ENCODE results near the gene CLEC11A.

Gene CLEC11A

DNA sequence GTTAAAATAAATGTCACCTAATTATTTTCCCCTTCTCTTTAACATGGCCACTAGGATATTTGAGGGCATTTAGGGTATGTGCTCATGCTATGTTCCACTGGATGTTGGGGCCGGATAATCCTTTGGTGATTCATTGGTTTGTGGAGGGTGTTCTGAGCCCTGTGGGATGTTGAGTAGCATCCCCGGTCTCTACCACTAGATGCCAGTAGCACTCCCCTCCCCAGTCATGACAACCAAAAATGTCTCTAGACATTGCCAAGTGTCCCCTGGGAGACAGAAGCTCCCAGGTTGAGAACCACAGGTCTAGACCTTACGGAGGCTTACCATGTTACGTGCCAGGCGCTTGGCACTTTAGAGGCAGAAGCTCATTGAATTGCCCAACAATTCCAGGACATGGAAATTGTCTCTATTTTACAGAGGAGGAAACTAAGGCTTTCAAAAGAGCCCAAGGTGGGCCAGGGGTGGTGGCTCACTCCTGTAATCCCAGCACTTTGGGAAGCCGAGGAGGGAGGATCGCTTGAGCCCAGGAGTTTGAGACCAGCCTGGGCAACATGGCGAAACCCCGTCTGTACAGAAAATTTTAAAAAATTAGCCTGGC is 17.6 kb upstream of the CLEC11A start:
- DNase-seq (ENCODE audit: low read depth) = peak; percentile 30

DNA sequence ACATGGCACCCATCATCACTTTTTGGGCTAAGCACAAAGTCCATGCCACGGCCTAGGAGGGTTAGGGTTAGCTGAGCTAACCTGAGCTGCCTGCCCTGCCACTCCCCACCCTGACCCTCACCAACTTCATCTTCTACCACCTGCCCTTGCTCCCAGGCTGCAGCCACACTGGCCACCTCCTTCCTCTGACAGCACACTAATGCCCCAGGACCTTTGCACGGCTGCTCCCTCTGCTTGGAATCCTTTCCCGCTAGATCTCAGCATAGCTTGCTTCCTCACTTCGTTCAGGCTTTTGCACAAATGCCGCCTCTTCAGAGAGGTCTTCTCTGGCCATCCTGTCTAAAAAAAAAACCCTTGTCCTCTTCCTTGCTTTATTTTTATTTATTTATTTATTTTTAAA is 16.8 kb upstream of the CLEC11A start:
- no peak for DNase-seq (ENCODE audit: low read depth)

DNA sequence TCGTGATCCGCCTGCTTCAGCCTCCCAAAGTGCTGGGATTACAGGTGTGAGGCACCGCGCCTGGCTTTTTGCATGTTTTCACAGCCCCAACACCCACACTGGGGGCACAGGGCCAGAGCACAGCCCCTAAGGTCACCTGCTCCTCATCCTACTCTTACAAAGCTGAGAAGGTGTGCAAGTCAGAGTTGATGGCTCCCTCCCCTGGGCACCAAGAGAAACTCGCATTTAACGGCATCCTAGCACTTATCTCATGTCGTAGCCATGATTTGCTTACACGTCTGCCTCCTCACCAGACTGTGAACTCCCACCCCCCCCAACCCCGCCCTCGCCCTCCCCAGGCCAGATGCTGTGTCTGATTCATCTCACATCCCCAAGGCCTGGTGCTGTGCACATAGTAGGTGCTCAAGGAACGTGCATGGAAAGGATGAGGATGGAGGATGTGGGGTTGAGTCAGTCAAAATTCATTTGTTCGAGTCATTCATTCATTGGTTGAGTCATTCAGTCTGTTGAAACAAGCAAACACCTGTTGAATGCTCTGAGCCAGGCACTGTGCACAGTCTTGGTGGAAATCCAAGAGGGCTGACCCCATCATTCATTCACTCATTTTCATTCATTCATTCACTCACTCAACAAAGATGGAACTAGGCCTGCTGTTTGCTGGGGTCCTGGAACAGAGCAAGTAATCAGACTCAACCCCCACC is 14.8 kb upstream of the CLEC11A start:
- no peak for DNase-seq (ENCODE audit: low read depth)

DNA sequence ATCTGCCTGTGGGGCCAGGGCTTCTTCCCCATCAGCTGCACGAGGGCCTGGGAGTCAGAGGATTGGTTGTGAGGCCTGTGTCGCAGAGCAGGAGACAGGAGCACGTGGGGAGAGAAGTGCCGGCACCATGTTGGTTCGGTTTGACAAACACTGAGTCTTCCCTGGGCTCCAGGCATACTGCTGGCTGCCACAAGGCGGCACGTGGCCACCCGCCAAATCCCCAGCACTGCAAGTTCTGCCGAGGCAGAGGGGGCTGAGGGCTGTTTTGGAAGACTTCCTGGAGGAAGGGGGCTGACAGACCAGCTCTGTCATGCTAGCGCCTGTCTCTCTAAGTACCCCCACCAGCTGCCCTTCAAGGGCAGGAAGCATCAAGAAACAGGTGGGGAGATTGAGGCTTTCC is 13.1 kb upstream of the CLEC11A start:
- no peak for DNase-seq (ENCODE audit: low read depth)

DNA sequence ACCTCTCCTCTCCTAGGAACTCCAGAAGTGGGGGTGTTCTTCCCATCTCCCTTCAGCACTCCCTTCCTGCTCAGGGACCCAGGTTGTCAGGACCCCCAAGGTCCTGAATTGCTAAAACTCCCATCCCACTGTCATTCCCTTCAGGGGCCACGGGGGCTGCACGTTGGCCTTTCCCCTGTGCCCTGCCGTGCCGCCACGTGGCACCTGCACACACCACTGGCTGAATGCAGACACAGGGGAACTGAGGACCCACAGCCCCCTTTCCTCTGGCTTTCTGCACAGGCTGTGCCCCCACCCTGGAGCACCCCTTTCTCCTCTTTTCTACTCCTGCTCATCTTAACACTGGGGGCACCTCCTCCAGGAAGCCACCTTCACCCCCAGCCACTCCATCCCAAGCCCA is 12.6 kb upstream of the CLEC11A start:
- DNase-seq (ENCODE audit: low read depth) = no peak

DNA sequence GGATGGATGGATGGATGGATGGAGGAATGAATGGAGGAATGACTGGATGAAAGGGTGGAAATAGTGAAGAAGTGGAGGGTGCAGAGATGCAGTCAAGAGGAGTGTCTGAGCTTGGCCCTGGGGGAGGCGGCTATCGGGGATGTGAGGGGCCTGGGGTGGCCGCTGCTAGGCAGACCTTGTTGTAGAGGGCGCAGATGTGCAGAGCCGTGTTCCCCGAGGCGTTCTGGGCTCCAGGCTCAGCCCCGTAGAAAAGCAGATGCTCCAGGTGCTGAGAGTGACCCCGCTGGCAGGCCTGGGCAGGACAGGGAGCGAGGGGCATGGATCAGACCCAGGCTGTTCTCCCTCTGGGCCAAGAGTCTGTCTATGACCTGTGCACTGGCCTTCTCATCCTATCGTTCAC is 12.0 kb upstream of the CLEC11A start:
- no peak for DNase-seq (ENCODE audit: low read depth)

DNA sequence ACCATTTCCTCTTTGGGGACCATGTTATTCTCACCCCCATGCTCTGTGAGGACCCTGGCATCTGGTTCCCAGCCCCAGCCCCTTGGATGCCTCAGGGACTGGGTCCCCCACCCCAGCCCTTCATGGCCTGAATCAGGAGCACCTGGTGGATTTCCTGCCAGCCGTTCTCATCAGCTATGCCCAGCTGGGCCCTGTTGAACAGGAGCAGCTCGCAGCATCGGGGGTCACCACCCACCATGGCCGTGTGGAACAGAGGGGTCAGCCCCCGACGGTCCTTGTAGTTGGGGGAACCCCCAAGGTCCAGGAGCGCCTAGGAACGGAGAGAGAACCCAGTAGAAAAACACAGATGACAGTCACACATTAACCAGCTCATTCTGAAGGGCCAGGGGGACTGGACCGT is 11.4 kb upstream of the CLEC11A start:
- no peak for DNase-seq (ENCODE audit: low read depth)

DNA sequence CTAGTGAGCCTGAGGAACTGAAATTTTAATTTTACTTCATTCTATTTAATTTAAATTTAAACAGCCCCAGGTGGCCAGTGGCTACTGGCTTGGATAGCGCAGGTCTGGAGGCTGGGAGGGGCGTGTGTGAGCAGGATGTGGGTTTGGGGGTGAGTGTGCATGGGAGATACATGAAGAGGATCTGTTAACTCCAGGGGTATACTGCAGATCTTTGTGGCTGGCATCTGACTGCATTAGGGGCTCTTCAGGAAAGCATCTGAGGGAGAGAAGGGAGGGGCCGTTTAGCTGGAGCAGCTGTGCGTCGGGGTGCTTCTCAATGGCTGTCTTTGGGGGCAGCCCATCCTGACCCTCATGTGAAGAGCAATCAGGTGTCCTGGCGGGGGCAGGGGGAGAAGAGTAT is 10.3 kb upstream of the CLEC11A start:
- DNase-seq (ENCODE audit: low read depth) = no peak

DNA sequence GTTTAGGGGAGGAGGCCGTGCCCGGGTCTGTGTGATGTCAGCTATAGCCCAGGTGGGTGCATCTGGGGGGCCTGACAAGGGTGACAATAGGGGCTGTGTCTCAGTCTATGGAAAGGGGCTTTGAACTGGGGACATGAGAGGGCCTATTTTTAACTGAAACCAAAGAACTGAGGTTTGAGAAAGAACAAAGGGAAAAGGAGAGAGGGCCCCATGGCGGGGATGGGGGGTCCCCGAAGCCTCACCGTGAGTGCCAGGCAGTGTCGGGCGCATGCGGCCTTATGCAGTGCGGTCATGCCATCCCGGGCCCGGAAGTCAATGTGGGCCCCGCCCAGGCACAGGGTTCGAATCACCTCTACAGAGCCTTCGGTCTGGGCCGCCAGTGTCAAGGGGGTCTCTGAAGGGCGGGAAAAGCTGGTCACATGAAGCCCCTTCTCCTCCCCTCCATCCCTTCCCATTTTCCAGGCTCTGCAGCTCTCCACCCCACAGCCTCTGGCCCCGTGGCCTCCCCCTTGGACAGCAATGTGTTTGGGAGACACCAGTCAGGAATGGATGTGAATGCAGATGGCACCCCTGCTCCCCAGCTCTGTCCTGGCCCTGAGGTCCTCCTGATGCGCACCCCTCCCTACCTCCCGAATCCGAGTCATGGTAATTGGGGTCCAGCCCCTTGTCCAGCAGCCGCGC is 9.5 kb upstream of the CLEC11A start:
- DNase-seq (ENCODE audit: low read depth) = no peak

DNA sequence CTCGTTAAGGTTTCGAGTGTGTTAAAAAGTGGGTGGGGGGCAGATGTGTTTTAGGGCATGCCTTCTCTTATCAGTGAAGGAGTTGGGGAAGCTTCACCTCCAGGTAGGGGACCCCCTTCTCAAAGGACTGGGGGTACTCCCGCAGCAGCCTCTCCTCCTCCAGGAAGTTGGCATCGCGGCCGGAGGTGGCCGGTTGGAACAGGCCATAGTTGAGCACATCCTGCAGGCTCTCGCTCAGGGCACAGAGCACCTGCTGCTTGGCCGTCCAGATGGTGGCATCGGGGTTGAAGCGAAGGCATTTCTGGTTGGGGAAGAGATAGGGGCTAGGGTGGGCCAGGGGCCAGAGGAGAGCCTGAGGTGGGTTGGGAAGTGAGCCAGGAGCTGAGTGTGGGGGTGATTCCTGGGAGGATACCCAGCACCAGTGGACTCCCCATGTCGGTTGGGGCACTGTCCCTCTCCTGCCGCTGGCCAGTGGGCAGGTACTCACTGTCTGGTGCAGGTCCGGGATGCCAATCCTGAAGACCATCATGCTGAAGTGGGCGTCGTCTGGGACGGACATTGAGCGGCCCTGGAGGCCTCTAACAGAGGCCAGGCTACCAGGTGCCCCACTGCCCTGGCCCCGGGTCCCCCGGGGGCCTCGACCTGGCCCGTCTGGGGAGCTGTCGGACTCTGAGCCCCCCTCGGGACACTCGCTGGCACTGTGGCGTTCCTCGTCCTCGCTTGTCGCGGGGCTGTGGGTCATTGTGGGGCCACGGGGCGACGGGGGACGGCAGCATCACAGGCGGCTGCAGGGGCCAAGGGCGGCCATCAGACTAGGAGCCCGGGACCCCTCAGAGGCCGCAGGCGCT is 6.8 kb upstream of the CLEC11A start:
- no peak for DNase-seq (ENCODE audit: low read depth)

DNA sequence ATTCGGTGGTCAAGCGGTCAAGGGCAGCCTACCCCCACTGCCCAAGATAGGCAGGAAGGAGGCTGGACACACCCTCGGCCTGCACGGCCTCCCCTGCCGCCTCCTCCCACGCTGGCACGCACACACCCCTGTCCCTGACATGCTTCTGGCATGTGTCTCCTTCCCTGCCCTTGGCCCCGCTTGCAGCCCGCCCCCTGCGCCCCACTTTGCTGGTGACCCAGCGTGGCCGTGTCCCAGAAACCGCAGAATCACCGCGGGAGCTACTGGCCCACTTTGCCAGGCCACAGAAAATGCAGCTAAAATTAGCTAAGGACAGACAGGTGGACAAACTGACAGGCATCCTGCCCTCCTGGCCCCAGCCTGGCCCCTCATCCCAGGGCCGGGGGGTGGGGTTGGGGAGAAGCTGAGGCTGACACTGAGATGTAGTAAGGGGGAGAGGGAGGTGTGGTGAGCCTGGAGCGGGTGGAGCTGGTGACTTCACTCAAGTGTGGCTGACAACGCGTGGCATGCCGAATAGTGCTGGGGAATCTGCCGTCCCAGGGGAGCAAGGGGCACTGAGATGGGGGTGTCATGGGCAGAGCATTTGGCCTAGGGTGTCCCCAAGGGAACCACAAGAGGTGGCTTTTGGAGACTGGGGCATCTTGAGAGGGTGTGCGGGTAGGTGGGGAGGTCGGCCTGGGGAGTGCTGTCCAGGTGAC is 6.0 kb upstream of the CLEC11A start:
- DNase-seq (ENCODE audit: low read depth) = no peak

DNA sequence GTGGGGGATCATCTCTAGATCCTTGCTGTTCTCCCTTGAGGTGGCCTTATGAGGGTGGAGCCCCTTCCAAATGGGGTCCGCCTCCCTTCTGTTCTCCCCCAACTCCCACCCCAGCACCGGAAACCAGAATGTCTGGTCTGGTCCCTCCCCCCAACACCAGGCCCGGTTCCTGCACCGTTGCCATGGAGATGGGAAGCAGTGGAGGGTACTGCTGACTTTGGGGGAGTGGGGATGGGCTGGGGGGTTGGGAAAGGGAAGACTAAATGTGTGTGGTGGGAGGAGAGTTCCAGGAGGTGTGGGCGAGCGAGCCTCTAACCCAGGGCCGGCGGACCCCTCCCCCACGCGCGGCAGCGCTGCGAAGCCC is 5.3 kb upstream of the CLEC11A start:
- no peak for DNase-seq (ENCODE audit: low read depth)

DNA sequence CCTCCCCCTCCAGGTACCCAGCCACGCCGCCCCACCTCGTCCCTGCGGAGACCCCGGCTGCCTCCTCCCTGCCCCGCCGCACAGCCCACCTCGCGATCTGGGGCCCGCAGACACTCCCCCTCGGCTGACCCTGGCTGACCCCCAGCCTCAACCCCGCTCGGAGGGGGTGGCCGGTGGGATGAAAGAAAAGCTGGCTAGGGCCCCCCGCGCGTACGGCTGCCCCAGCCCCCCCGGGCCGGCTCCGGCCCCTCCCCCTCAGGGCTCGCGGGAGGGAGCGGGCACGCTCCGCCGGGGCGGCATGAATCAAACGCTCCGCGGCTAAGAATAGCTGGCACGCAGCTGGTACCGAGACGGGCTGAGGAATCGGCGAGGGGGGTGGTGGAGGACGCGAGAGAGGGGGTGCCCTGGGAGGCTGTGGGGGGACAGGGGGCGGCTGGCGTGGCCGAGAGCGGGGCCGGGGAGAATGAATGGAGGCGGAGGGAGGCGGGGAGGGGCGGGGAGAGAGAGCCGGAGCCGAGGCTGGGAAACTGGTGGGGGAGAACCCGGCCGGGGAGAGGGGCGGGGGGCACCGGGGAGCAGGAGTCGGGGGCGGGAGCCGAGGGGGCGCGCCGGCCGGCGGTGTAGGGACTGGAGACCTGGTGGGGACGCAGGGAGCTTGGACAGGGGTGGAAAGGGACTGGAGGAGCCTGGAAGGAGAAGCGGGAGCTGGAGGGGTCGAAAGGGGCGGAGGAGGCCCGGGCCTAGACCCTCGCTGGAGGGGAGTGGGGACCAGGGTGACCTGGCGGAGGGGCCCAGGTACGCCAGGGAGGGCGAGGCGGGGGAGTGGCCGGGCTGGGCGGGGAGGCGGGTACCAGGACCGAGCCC is 4.7 kb upstream of the CLEC11A start:
- DNase-seq (ENCODE audit: low read depth) = no peak

DNA sequence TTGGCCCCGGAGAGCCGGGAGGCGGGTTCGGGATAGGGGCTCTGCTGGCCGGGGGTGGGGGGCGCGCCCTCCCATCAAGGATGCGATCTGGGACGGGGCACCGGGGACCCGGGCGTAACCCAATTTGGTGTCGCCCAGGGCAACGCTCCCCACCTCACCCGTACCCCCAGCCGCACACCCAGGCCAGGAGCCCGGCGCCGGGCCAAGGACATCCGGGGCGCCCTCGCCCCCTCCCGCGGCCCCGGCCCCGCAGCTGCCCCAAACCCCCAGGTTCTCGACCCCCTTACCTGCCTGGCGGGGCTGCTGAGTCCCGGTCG is 4.1 kb upstream of the CLEC11A start:
- no peak for DNase-seq (ENCODE audit: low read depth)

DNA sequence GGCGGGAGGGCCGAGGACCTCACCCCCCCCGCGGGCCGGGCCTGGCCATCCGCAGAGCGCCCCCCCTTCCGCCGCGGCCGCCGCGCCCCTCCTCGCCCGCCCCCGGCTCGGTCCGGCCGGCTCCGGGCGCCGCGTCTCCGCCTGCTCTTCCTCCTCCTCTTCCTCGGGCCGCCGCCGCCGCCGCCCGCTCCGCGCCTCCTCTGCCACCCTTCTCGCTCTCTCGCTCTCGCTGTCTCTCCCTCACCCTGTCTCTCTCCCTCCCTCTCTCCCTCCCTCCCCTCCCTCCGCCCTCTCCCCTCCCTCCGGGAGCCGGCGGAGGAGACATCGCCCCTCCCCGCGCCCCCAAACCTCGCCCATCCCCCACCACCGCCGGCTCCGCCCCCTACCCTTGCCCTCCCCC is 3.6 kb upstream of the CLEC11A start, which contains the start of gene SHANK1:
TSS of gene SHANK1 (minus strand) at position 237 of the 400 bp plus-strand sequence. CDS start 2,883 bp downstream, outside the sequence.
- DNase-seq (ENCODE audit: low read depth) = no peak

DNA sequence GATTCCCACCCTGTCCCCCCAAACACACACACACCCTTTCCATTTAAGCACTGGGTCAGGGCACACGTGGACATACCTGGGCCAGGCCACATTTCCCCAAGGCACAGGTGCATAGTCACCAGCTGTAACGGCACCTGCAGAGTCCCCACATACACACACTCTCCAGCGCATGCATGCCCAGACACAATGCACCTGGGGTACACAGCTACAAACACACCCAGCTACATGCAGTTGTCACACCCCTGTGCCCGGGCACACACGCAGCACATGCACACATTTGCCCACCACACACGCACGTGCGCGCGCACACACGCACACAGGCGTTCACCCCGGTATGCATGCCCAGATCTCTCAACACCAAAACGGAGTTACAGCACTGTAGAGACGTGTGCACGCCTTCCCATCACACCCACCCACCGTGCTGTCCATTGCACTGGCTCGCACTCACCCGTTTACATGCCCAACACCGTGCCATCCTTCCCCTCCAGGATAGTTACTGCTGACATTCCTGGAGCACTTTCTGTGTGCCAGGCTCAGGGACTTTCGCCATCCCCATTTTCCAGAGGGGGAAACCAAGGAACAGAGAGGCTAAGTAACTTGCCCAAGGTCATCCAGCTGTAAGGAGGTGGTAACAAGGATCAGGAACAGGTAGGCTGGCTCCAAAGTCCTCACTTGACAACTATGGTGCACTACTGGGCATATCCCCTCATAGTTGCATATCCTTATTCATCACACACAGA is 2.8 kb upstream of the CLEC11A start:
- no peak for DNase-seq (ENCODE audit: low read depth)

DNA sequence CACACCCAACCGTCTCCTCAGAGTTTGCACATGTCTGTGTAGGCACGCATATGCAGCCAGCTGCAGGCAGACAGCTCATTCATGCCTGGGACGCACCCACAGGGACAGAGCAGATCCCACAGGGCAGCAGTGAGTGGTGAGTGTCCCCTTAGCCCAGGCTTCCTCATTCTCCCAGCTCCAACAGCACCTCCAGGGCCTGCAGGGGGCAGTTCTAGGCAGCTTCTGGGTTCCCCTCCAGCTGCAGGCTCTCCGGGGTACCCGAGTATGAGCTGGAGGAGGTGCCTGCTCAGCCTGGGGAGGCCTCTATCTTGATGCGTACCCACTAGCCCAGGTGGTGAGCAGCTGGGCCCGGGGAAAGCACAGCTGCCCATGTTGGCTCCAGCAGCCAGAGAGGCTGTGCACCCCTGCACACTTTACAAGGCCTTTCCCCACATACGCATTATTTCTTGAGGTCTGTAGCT is 2.2 kb upstream of the CLEC11A start:
- no peak for DNase-seq (ENCODE audit: low read depth)

DNA sequence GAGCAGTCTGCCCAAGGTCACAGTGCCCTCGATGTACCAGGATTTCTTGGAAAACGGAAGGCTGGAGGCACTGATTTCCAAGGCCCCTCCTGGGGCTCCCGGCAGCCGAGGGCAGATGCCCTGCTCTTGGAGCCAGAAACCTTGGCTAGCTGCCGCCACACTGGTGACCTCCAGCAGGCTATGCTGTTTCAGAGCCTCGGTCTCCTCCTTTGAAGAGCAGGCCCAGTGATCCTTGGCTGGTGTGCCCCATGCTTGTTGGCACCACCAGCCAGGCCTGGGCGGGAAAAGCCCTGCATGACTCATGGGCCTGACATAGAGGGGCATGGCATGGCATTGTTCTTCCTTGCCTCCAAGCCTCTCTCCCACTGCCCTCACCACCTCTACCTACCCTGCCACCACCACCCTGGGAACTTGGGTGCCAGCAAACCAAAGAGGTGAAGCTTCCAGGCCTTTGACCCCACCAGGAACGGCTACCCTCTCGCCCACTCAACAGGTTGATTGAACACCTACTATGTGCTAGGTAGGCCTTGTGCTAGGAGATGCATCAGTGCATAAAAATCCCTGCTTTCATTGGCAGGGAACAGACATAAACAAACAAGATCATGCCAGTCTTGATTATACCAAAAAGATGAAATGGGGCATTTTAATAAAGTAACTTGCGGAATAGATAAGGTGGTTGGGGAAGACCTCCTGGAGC is 1.6 kb upstream of the CLEC11A start:
- DNase-seq (ENCODE audit: low read depth) = no peak

DNA sequence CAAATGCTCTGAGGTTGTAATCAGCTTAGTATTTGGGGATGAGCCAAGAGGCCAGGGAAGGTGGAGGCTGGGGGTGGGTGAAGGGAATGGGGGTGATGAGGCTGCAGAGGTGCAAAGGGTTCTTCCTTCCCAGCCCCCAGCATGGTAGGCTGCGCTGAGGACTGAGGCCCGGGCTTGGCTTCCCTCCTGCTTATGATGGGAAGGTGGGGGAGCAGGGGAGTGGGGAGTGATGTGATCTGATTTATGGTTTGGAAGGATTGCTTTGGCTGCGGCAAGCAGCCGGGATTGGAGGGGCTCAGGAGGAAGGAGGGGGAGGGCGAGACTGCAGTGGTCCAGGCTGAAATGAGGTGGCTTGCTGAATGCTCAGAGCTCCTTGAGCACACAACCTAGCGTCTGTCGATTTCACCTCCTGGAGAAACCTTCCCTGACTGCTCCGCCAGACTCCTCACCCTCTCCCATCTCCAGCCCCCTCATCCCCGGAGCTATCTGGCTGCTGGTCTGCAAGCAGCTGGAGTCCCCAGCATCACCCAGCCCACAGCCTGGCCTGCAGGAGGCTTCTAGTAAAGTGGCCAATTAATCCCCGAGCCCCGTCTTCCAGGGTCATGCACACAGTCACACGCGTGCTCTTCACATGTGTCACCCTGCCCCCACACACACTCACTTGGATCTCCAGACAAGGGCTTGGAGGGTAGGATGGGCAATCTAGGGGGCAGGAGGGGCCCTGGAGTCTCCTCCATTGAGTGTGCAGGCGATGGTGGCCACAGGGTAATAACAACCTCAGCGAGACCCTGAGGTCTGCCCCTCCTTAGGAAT is 757 bp upstream of the CLEC11A start:
- DNase-seq (ENCODE audit: low read depth) = no peak

Measured in activated T-cell treated with anti-CD3 and anti-CD28 coated beads for 24 hours (primary cell).